B cell (primary cell): ENCODE data around the gene NECAB2.

ENCODE experiments used
- CTCF ChIP-seq: fragments of 200-600 bp; IDR thresholded peaks from one replicate; pipeline ENCODE4 v1.8.0; 2022; ENCODE audit warnings: antibody characterized with exemption, mild to moderate bottlenecking
- EZH2 ChIP-seq: IDR thresholded peaks from 2 replicates; pipeline ENCODE4 v1.6.1; 2012; ENCODE audit warnings: borderline replicate concordance, low read depth, mild to moderate bottlenecking, moderate library complexity, low read length; ENCODE audit not compliant: insufficient read depth, poor library complexity, severe bottlenecking

GRCh38 chr16:84015399-84015798, 47.4 kb downstream of the NECAB2 start:
- TF ChIP-seq CTCF = no peak
- TF ChIP-seq EZH2 = no peak
